Hindlimb muscle (tissue), 1 donor: ENCODE data around the gene SORCS1. TPM values are rescaled to one million over a fixed set of nuclear protein-coding genes. Genes with fewer than 3 reads are reported as not detected.
"Not testable (repeated sequence)": the region's sequence is repeated elsewhere in the genome, so short reads cannot be mapped to it uniquely, and the experiment has no call there.

Experiments used
- DNase-seq: peaks from one replicate; pipeline ENCODE4 v3.0.0-alpha.2; 2013
- polyA plus RNA-seq: library from polyadenylated mRNA; unstranded; fragments of 120-200 nt; gene quantifications from one replicate; pipeline ENCODE4 v1.2.1, GENCODE V29; 2013; ENCODE audit not compliant: insufficient read length

The SORCS1 gene
- polyA plus RNA-seq, 1 donor = 4.7 TPM

DNA sequence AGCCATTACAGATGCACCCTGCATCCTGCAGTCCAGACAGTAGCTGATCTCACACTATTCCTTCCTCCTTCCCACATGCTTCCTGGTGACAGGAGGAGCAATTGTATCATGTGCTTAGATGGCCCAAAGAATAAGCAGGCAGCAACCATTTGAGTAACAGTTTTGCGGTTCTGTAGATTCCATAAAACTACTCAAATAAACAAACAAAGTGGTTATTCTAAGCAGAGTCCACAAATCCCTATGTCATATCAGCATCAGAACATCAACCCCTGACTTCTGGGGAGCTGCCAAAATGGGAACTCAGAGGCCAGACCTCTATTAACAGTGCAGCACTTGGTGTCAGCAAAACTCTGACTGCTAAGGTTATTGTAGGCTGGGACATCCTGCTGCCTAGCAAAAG is 226.0 kb downstream of the SORCS1 start:
- DNase-seq = no peak

DNA sequence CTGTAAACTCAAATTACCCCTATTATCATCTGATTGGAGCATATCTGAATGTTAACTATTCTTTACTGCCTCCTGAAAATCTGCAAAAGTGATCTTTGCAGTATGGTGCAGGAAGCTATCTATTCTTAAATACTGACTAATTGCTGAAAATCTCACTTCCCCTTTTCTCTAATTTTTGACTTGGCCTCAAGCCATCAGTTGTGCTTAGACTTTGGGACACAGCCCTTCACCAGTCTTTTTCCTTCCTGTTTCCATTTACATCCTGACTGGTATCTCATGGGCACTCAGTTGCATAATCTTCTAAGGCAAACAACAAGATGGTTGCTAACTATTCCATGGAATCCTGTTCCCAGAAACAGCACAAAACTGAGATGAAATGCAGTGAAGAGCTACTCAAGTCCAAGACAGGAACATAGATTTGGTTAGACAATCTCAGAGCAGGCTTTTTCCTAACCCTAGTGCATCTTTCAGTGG is 228.5 kb downstream of the SORCS1 start:
- no peak for DNase-seq

DNA sequence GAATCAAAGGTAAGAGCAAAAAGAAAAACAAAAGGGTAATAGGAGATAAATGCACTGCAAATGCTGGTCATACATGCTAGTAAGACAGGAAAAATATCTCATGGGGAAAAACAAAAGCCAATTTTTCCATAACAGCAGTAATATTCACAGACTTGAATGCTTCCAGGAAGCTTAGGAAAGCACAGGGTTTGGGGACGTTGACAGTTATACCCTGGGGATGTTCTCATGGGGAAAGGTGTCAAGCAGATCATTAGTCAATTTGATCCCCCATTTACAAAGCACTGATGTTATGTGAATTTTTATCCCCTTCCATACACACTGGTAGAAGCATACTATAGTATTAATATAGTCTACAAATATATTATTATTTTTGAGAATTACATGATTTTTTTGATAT is 232.7 kb downstream of the SORCS1 start:
- DNase-seq = no peak

DNA sequence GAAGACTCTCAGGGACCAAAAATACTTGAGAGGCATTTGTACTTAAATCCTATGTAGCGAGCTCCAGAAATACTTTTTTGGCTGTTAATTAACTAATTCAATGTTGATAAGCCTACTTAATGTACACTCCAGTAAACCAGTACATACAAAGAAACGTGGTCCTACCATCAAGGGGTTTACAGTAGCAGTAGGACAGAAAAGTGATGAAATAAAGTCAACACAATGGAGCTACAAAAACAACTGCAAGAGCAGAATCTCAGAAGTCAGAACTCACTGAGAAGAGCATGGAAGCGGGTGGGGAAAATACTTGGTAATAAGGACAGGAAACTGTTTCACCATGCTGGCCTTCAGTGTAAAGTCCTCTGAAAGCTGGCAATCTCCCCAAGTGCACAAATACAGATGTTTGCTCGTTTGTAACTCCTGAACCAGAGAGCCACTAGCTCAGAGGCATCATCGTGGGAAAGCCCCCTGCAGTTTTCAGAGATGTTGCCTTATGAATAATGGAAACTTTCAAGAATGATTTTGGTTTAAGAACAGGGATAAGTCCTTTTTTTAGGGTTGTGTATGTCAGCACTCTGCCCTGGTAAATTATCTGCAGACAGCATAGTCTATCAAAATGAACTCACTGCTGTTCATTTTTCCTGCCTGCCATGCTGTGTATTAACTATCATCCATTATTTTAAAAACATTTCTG is 233.2 kb downstream of the SORCS1 start:
- DNase-seq = no peak

DNA sequence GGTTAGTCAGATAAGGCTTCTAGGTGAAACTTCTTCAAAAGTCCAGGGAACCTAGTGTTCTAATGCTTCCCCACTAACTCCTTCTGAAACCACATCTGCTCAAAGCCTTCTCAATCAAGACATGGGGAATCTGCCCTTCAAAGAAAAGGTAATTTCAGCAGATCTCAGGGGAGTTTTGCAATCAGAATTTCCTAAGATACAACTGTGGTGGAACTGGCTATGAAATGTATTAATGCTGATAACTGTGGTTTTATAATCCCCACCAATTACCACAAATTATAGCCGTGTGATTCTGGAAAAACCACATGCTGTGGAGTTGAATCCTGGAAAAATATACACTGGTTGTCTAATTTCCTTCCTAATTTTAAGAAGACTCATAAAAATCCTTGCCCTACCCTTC is 233.8 kb downstream of the SORCS1 start:
- DNase-seq = no peak

DNA sequence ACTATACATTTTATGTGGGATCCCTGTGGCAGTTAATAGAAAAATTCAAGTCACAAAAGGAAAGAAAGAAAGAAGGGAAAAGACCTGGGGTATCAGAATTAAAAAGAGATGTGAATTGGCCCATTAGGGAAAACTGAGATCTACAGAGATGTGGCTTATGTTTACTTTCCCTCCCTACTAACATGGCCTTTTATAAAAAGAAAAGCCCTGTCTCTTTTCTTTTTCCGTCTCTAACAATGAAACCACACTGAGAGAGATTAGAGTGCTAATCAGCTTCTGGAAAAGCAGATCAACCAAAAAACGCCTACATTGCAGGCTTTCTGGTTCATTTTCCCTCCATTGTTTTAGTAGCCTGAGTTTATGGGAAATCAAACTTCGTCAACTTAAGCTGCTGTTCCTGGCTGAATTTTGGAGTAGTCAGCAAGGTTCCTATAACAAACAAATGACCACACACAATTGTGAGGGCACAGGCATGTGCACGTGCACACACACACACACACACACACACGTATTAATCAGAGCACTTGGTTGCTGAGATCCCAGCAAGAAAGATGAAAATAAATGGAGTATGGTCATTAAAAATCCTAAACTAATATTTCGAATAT is 235.1 kb downstream of the SORCS1 start:
- DNase-seq = no peak

DNA sequence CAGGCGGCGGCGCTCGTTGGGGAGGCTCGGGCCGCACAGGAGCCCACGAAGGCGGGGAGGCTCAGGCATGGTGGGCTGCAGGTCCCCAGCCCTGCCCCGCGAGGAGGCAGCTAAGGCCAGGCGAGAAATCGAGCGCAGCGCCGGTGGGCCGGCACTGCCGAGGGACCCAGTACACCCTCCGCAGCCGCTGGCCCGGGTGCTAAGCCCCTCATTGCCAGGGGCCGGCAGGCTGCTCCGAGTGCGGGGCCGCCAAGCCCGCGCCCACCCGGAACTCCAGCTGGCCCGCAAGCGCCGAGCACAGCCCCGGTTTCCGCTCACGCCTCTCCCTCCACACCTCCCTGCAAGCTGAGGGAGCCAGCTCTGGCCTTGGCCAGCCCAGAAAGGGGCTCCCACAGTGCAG is 236.4 kb downstream of the SORCS1 start:
- not testable (repeated sequence) for DNase-seq

DNA sequence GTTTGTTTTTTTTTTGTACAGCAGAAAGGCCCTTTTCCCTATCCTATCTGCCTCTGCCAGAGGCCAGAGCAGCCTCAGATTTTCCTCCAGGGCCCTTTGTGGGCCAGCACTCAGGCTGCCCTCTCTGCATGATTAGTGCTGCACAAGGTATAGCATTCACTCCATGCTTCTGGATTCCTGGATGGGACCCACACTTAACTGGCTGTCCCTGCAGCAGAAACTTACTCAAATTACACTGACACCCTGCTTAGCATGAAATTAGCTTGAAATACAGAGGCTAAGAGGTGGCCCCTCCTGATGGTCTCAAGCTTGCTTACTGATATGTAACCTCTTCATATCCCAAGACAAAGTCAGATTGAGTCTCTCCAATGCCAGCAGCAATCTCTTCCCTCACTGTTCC is 239.3 kb downstream of the SORCS1 start:
- DNase-seq = no peak

DNA sequence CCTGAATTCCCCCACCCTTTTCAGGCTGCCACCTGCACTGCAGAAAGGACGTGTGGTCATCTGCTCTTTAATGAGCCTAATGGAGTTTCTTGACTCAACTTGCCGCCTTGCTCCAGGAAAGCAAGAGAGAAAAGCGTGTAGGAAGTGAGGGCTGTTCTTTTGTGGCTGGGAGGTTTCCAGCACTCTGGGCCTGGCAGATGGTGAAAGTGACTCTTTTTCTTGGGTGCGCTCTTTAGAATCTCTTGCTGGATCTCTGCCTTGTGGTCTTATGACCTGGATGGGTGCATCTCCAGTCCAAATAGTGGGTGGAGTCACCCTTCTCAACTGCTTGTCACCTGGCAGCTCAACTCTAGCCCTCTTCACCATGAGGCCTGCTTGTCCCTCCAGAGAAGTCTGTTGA is 244.0 kb downstream of the SORCS1 start:
- no peak for DNase-seq

DNA sequence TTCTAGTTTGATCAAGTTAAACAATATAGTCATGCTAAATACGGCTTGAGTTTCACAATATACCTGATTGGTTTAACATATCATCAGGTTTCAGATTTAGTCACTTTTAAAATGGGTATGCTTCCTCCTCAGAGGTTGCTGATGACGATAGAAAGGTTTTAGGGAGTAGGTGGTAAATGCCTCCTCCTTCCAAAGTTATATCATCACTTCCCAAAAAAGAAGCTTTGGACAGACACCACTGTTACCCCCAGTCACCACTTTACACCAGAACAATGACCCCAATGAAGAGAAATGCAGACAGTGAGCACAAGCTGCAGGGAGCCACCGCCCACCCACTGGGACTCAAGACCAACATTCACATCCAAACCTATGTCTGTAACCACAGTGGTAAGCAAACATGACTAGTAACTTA is 244.6 kb downstream of the SORCS1 start:
- DNase-seq = no peak

DNA sequence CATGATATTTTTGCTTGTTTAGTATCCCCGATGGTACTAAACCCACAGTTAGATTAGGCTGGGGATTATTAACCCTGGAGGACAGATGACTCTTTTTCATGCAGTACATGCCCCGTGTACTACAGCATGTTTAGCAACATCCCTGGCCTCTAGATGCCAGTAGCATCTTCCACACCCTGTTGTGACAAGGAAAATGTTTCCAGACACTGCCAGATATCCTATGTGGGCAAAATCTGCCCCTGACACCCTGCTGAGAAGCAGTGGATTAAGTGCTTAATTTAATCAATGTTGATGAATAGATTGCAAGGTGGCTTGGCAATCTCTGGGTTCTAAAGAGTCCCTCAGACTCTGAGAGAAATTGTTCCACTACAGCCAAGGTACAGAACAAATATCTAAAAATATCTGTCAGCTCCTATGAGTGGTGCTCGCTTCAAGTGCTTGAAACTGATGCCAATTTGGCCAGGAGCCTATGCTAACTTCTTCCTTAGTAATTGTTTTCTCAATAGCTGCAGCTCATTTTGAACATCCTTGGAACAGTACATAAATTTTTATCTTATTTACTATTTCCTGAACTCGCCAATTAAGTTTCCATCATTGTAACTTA is 247.0 kb downstream of the SORCS1 start:
- DNase-seq = no peak

DNA sequence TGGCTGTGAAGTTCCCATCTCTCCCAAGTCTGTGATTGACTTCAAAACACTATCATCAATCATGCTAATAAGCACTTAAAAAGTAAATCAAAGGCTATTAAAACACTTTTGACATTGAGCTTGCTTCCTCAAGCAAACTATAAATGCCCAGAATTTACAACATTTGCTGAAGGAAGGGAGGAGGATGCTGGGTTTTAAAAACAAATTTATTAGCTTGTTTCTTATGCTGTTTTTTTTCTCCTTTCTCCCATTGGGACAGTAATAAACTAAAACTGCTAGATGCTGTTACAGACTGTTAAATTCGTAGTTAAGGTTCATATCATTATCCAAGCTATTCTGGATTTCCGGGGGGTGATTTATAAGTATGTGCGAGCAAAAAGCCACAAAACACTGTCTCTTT is 250.5 kb downstream of the SORCS1 start:
- no peak for DNase-seq

DNA sequence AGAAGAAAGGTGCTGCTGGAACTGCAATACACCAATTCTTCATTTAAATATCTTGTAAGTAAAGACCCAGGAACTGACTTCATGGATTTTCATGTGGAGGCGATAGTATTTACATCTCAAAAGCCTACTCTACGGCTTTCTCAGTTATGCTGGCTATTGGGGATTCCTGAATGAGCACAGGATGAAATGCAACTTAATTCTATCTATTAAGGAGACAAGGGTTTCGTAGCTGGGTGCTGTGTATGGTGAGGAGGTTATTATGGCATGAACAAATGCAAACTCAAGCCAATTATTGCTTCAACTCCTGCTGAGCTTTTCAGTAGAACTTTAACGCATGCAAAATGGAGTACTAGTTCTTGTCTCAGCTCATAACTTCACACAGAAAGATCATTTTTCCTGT is 251.2 kb downstream of the SORCS1 start:
- DNase-seq = no peak

DNA sequence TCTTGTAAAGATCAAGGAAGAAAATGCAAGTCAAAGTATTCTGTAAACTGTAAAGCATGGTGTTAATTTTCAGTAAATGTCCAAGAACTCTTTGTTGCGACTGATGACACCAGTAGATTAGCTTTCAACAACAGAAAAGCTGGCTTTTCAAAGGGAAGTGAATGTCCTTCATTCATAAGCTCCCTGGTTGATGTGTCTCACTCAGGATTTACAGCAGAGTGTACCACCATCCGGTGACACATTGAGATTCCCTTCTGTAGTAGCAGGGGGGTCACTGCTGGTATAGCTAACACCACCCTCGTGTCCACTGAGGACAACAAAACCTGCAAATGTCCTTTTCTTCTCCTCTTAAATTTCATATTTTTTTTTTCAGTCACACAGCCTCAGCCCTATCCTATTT is 253.4 kb downstream of the SORCS1 start:
- no peak for DNase-seq

DNA sequence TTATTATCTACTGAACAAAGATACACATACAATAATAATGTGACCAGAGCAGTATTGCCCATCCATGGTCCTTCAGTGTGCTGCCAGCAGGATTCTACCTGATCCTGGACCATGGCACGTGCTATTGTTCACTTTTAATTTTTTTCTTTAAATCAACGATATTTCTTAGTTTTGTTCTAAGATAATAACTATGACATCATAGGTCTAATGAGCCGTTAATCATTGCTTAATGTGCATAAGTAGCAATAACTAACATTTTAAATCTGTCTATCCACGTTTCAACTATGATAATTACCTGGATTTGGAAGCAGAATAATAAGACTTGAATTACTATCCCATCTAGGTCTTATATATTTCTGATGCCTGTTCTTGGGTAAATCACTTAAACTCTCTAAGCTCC is 253.8 kb downstream of the SORCS1 start:
- no peak for DNase-seq

DNA sequence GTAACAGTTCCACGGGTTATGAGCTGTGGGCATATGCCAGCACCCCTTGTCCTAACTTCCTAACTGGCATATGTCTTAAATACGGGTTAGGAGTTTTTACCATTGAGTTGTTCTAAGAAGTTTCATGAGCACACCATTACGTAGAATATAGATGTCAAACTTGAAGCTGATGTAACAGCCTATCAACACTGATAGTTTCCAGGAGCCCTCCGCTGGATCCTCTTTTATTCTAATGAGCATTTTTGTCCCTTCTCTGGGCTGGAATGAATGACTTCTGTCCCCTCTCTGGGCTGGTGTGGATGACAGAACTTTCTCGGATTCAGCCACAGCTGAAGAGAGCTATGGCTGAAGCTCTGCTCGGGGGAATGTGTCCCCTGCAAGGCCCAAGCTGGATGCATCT is 256.3 kb downstream of the SORCS1 start:
- no peak for DNase-seq

DNA sequence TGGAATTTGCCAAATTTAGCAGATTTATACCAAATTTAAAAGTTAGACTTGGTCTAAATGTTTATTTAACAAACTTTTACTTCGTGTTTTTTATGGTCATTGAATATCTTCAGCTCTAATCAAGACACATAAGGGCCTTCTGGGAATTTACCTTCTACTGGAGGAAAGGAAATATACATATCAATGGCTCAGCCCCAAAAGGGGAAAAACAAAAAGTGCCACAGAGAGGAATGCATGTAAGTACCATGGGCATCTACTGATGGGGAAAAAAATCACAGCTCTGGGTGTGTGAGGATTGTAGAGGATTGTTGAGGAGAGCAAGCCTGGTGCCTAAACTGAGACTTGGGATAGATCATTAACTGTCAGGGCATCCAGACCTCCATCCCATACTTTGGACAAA is 260.3 kb downstream of the SORCS1 start:
- no peak for DNase-seq

DNA sequence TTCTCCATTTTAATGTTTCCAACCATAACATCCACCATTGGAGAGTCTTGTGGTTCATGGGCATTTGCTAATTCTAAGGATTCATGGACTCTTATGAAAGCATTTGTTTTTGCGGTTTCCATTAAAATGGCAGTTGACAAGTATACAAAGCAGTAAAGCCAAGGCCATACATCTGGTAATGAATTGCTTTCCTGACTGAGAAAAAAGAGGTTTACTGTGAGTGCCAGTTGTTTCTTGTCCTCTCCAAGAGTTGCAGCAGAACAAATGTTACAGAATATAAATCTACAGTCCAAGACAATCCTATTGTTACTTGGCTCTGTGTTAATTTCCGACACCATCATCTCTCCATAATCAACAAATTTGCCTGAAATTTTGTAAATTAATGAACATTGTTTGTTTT is 261.3 kb downstream of the SORCS1 start:
- DNase-seq = no peak

DNA sequence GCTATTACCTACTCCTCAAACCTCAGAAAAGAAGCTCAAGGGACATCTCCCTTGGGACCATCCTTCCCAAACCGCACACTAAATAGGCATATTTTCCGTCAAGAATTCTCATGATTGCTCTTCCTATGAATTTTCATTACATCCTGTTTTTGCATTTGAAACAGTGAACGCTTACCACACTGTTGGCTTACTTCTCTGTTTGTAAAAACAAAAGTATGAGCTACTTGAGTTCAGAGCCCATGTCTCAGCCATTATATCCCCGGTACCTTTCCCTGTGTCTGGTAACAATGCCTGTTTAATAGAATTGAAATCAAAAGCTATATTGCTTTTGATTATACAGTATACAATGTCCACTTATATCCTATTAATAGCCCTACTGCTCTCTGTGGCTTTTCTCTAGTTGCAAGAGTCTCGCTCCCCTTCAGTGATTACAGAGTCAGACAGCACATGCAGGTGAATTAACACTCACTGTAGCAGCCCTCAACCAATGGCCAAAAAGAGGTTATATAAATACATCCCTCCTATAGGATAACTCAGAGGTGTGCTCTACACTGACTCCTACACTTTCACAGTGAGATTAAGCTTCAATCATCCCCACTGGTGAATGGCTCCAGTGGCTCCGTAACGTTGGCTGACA is 264.4 kb downstream of the SORCS1 start:
- no peak for DNase-seq

DNA sequence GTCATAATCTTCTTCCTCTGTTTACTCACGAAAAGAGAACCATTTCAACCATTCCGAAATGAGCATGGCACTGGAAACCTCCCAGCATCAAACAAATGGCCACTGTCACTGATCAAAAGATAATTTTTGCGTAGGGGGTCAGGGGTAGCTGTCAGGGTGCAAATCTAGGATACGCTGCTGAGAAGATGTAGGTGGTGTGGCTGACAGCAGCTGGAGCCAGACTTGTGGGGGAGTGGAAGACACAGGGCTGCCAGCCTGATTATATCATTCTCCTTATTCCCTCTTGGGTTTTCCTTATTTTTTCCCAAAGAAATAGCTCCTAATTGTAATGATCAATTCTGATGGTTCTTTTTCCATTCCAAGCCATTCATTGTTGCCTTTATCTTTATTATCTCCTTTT is 266.1 kb downstream of the SORCS1 start:
- DNase-seq = no peak

DNA sequence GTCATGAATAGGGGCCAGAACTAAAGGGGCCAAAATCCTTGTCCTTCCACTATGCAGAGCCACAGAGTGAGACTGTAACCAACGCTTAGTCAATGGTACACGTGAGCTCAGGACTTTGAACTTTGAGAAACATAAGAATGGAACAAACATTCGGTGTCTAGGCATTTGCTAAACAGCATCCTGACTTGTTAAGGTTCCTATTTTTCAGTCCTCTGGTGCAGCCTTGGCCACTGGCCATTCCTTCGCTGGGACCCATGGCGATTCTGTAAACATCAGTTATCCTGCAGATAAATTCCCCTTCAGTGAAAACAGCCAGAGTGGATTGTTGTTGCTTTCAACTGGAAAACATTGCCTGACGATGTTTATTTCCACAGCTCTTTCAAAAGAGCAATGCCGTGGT is 266.8 kb downstream of the SORCS1 start:
- no peak for DNase-seq

DNA sequence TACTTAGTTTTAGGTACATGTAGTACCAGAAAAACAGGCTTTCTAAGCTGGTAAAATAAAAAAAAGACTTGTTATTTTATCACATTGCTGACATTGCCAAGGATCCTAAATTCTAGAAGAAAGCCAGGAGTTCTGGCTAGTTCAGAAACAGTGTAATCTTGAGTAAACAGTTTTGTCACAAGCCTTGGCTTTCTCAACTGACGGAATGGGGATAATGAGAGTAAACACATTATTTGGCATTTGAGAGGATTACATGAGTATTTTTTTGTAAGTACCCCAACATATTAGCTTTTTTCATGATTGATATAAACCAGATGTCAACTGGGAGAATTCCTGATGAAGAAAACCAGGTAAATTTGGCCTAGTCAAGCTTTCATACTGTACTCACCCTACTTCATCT is 269.8 kb downstream of the SORCS1 start:
- no peak for DNase-seq

DNA sequence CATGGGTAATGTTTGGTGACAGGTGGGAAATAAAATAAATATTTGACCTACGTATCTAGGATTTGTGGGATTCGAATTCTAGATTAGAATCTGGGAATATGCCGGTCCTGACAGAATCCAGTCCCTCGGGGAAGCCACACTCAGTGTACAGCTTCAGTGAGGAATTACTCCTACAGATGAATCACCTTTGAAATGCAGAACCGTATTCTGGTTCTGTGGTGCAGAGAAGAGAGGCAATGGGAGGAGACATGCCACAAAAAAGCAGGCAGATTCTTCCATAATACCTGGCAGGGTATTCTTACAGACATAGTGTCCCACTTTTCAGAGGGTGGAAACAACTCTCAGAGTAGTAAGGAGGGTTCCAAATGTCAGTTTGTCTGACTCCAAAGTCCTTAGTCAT is 286.9 kb downstream of the SORCS1 start:
- no peak for DNase-seq

DNA sequence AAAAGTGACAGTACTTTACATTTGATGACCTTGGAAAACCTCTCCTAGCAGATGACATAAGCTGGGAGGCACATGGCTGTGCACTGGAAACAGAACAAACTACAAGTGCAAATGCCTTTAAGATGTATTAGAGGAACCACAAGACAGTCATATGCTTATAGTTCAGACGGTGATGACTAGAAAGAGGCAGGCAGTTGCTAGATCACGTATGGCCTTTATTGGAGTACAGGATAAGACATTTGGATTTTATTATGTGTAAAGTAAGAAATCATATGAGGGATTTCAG is 290.0 kb downstream of the SORCS1 start:
- no peak for DNase-seq
